ENCODE measurements around the gene ATG9B.
A peak's percentile ranks its signal among the peaks of the same experiment; 100 is the strongest.

The ATG9B gene

GRCh38 chr7:151061213-151062110, 37.2 kb upstream of the ATG9B start (continued):
- TF ChIP-seq CTCF (tag by site-specific recombination; IDR thresholded peaks at IDR 0.05) (no peak), ZNF341 (tag by site-specific recombination; IDR thresholded peaks at IDR 0.05; ENCODE audit: low read depth) (peak; percentile 20), WT1 (tag by site-specific recombination; IDR thresholded peaks at IDR 0.05) (peak; percentile 91), ZBTB48 (tag by site-specific recombination; IDR thresholded peaks at IDR 0.05) (no peak), ZNF501 (tag by site-specific recombination; IDR thresholded peaks at IDR 0.05) (no peak), KLF10 (tag by site-specific recombination; IDR thresholded peaks at IDR 0.05) (no peak), ZNF837 (tag by site-specific recombination; IDR thresholded peaks at IDR 0.05) (no peak), ZNF776 (tag by site-specific recombination; IDR thresholded peaks at IDR 0.05; ENCODE audit: borderline replicate concordance) (no peak), ZEB2 (tag by site-specific recombination; IDR thresholded peaks at IDR 0.05) (no peak), ZNF530 (tag by site-specific recombination; IDR thresholded peaks at IDR 0.05; ENCODE audit: low read depth) (no peak), REPIN1 (tag by site-specific recombination; IDR thresholded peaks at IDR 0.05; ENCODE audit: low read depth) (no peak), ZNF660 (tag by site-specific recombination; IDR thresholded peaks at IDR 0.05) (no peak), PATZ1 (tag by site-specific recombination; IDR thresholded peaks at IDR 0.05) (peak; percentile 52), ZNF555 (tag by site-specific recombination; conservative IDR thresholded peaks at IDR 0.05) (no peak), ZNF510 (tag by site-specific recombination; IDR thresholded peaks at IDR 0.05; ENCODE audit: insufficient replicate concordance) (no peak), SETDB1 (IDR thresholded peaks at IDR 0.05; ENCODE audit: insufficient read length, low read length) (no peak), ZNF544 (tag by site-specific recombination; IDR thresholded peaks at IDR 0.05) (no peak), ZNF571 (tag by site-specific recombination; IDR thresholded peaks at IDR 0.05) (no peak), YY1 (tag by site-specific recombination; IDR thresholded peaks at IDR 0.05) (no peak), ZNF157 (tag by site-specific recombination; IDR thresholded peaks at IDR 0.05) (no peak), ZNF174 (tag by site-specific recombination; IDR thresholded peaks at IDR 0.05) (no peak), ZNF146 (tag by site-specific recombination; IDR thresholded peaks at IDR 0.05) (no peak), ZNF670 (tag by site-specific recombination; IDR thresholded peaks at IDR 0.05; ENCODE audit: low read depth) (no peak), ZNF529 (tag by site-specific recombination; IDR thresholded peaks at IDR 0.05; ENCODE audit: insufficient replicate concordance) (no peak)
- TF ChIP-seq, protein P1, sequence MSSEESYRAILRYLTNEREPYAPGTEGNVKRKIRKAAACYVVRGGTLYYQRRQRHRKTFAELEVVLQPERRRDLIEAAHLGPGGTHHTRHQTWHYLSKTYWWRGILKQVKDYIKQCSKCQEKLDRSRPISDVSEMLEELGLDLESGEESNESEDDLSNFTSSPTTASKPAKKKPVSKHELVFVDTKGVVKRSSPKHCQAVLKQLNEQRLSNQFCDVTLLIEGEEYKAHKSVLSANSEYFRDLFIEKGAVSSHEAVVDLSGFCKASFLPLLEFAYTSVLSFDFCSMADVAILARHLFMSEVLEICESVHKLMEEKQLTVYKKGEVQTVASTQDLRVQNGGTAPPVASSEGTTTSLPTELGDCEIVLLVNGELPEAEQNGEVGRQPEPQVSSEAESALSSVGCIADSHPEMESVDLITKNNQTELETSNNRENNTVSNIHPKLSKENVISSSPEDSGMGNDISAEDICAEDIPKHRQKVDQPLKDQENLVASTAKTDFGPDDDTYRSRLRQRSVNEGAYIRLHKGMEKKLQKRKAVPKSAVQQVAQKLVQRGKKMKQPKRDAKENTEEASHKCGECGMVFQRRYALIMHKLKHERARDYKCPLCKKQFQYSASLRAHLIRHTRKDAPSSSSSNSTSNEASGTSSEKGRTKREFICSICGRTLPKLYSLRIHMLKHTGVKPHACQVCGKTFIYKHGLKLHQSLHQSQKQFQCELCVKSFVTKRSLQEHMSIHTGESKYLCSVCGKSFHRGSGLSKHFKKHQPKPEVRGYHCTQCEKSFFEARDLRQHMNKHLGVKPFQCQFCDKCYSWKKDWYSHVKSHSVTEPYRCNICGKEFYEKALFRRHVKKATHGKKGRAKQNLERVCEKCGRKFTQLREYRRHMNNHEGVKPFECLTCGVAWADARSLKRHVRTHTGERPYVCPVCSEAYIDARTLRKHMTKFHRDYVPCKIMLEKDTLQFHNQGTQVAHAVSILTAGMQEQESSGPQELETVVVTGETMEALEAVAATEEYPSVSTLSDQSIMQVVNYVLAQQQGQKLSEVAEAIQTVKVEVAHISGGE (tag by site-specific recombination; conservative IDR thresholded peaks at IDR 0.05; ENCODE audit: low read depth): no peak
- TF ChIP-seq, protein P2, sequence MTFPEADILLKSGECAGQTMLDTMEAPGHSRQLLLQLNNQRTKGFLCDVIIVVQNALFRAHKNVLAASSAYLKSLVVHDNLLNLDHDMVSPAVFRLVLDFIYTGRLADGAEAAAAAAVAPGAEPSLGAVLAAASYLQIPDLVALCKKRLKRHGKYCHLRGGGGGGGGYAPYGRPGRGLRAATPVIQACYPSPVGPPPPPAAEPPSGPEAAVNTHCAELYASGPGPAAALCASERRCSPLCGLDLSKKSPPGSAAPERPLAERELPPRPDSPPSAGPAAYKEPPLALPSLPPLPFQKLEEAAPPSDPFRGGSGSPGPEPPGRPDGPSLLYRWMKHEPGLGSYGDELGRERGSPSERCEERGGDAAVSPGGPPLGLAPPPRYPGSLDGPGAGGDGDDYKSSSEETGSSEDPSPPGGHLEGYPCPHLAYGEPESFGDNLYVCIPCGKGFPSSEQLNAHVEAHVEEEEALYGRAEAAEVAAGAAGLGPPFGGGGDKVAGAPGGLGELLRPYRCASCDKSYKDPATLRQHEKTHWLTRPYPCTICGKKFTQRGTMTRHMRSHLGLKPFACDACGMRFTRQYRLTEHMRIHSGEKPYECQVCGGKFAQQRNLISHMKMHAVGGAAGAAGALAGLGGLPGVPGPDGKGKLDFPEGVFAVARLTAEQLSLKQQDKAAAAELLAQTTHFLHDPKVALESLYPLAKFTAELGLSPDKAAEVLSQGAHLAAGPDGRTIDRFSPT (tag by site-specific recombination; IDR thresholded peaks at IDR 0.05): peak; percentile 72
- TF ChIP-seq, protein P3, sequence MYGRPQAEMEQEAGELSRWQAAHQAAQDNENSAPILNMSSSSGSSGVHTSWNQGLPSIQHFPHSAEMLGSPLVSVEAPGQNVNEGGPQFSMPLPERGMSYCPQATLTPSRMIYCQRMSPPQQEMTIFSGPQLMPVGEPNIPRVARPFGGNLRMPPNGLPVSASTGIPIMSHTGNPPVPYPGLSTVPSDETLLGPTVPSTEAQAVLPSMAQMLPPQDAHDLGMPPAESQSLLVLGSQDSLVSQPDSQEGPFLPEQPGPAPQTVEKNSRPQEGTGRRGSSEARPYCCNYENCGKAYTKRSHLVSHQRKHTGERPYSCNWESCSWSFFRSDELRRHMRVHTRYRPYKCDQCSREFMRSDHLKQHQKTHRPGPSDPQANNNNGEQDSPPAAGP (tag by site-specific recombination; IDR thresholded peaks at IDR 0.05): peak; percentile 85
- TF ChIP-seq, protein P4, sequence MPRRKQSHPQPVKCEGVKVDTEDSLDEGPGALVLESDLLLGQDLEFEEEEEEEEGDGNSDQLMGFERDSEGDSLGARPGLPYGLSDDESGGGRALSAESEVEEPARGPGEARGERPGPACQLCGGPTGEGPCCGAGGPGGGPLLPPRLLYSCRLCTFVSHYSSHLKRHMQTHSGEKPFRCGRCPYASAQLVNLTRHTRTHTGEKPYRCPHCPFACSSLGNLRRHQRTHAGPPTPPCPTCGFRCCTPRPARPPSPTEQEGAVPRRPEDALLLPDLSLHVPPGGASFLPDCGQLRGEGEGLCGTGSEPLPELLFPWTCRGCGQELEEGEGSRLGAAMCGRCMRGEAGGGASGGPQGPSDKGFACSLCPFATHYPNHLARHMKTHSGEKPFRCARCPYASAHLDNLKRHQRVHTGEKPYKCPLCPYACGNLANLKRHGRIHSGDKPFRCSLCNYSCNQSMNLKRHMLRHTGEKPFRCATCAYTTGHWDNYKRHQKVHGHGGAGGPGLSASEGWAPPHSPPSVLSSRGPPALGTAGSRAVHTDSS (tag by site-specific recombination; IDR thresholded peaks at IDR 0.05): no peak

Data from HEK293 (cell line).